Prostate gland (tissue), 2 donors: Measurements from ENCODE around the gene CAMSAP1.

Experiments
- POLR2AphosphoS5 ChIP-seq: sonication (generic); formaldehyde crosslinking; IDR thresholded peaks from one replicate; pipeline ENCODE4 v1.6.1; 2017; ENCODE audit warnings: antibody characterized with exemption
- TF ChIP-seq, protein P1 (sequence below), 4 experiments: fragments of 200-600 bp in 2 of 4; fragments of 450-650 bp in 2 of 4; sonication (generic) in 2 of 4; IDR thresholded peaks; 1 replicate in 3 of 4; 2 replicates in 1 of 4; pipeline ENCODE4 v1.5.1; 2016 to 2019; ENCODE audit warnings: antibody characterized with exemption in 4 of 4, mild to moderate bottlenecking in 2 of 4, moderate library complexity in 2 of 4

DNA sequence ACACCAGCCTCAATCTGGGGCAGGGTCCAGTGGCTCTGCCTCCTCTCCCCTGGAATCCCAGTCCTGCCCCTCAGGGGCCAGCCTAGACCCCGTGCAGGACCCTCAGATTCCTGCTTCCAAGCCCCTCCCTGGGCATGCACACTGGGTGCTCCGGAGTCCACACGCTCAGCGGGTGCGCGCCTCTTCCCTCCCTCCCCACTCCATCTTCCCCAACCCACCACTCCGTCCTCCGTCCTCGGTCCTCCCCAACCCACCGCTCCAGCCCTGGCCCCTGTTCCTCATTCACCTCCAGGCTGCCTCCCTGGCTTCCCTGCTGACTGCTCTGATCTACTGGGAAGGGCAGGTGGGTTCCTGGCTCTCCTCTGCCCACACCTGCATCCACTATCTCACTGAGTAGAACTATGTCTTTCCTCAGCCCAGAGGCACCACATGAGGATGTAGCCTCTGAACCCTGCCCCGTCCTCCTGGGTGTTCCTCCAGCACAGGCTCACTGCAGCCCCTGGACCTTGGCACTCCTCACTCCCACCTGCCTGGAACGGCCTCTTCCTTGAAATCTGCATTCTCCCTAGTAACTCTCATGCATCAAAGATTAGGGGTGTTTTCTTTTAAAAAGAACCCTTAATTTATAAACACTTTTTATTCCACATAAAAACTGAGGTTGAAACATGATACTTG, 92.8 kb downstream of the CAMSAP1 start:
- TF ChIP-seq, protein P1, sequence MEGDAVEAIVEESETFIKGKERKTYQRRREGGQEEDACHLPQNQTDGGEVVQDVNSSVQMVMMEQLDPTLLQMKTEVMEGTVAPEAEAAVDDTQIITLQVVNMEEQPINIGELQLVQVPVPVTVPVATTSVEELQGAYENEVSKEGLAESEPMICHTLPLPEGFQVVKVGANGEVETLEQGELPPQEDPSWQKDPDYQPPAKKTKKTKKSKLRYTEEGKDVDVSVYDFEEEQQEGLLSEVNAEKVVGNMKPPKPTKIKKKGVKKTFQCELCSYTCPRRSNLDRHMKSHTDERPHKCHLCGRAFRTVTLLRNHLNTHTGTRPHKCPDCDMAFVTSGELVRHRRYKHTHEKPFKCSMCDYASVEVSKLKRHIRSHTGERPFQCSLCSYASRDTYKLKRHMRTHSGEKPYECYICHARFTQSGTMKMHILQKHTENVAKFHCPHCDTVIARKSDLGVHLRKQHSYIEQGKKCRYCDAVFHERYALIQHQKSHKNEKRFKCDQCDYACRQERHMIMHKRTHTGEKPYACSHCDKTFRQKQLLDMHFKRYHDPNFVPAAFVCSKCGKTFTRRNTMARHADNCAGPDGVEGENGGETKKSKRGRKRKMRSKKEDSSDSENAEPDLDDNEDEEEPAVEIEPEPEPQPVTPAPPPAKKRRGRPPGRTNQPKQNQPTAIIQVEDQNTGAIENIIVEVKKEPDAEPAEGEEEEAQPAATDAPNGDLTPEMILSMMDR (IDR thresholded peaks at IDR 0.05) = no peak
- TF ChIP-seq POLR2AphosphoS5 = no peak
